ENCODE data around the gene ADPRH. TPM values are rescaled to one million over a fixed set of nuclear protein-coding genes. Genes with fewer than 3 reads are reported as not detected.
A peak's percentile ranks its signal among the peaks of the same experiment; 100 is the strongest.

The ADPRH gene
- polyA plus RNA-seq, 3 donors: 10.6 to 37.8 (median 31.5) TPM

- Histone ChIP-seq H3K4me1 (ENCODE audit: control insufficient read depth in 1 of 2, insufficient read depth in 2 of 2, low read length in 2 of 2) (peaks cover 68 to 71% of the 10 kb centered on the region in 2 donors), H3K27me3 (ENCODE audit: control insufficient read depth in 2 of 2, insufficient read depth in 2 of 2, low read length in 2 of 2) (no peaks in the 10 kb centered on the region), H3K36me3 (replicated peaks in 1 of 2; ENCODE audit: control insufficient read depth in 1 of 2, insufficient read depth in 2 of 2, low read length in 2 of 2) (no peaks in the 10 kb centered on the region), H3K9me3 (replicated peaks in 1 of 2; ENCODE audit: control insufficient read depth in 1 of 2, insufficient read depth in 1 of 2, low read length in 2 of 2) (no peaks in the 10 kb centered on the region), H3K9ac (ENCODE audit: insufficient read depth, low read length, poor library complexity, severe bottlenecking) (no peak overlapping the region), H4K20me1 (ENCODE audit: insufficient read depth, low read length) (no peaks in the 10 kb centered on the region), H3K79me2 (ENCODE audit: insufficient read depth, low read length) (no peaks in the 10 kb centered on the region), H3K27ac (ENCODE audit: low read depth in 1 of 2, low read length in 2 of 2) (peak overlapping the region in 1 of 2 donors; percentile 93), H2AFZ (ENCODE audit: insufficient read depth, low read depth, low read length, poor library complexity, severe bottlenecking) (no peak overlapping the region), H3K4me3 (replicated peaks in 1 of 3; ENCODE audit: low read depth in 2 of 3, low read length in 3 of 3) (no peak overlapping the region), H3K4me2 (replicated peaks; ENCODE audit: extremely low read depth, low read length, poor library complexity, severe bottlenecking) (no peak overlapping the region)
- no peak for TF ChIP-seq CTCF (IDR thresholded peaks at IDR 0.05)
- Mint-ChIP-seq H3K4me1 (peaks cover 69% of the 10 kb centered on the region), H3K27ac (peak overlapping the region in 5 of 7 donors; percentile 88 to 99 (median 95)), H3K4me3 (no peak overlapping the region), H3K9me3 (peaks cover 0 to 5% (median 0%) of the 10 kb centered on the region in 7 donors), H3K27me3 (ENCODE audit: low read depth in 3 of 3) (peaks cover 0 to 6% (median 2%) of the 10 kb centered on the region in 3 donors), H3K36me3 (peaks cover 0 to 6% of the 10 kb centered on the region in 2 donors)
- intact Hi-C loops (cut with micrococcal nuclease): no loop called here
- 100% methylated on average over 1 of the region's 4 CpGs for WGBS (ENCODE audit: insufficient coverage)
- DNase-seq: peak in 2 of 3 donors; percentile 31 to 41
Measured at GRCh38 chr3:119632216-119632615, 52.9 kb downstream of the ADPRH start.

GRCh38 chr3:119632829-119633228 is 53.5 kb downstream of the ADPRH start:
- no peaks in the 10 kb centered on the region for H3K36me3 ChIP-seq (replicated peaks in 1 of 2; ENCODE audit: control insufficient read depth in 1 of 2, insufficient read depth in 2 of 2, low read length in 2 of 2)
- H3K79me2 ChIP-seq (ENCODE audit: insufficient read depth, low read length): no peaks in the 10 kb centered on the region
- no peak overlapping the region for H3K4me2 ChIP-seq (replicated peaks; ENCODE audit: extremely low read depth, low read length, poor library complexity, severe bottlenecking)
- H2AFZ ChIP-seq (ENCODE audit: insufficient read depth, low read depth, low read length, poor library complexity, severe bottlenecking): no peak overlapping the region
- no peaks in the 10 kb centered on the region for H3K9me3 ChIP-seq (replicated peaks in 1 of 2; ENCODE audit: control insufficient read depth in 1 of 2, insufficient read depth in 1 of 2, low read length in 2 of 2)
- intact Hi-C loops (cut with micrococcal nuclease): no loop called here
- peaks cover 0 to 4% (median 0%) of the 10 kb centered on the region in 7 donors for H3K9me3 Mint-ChIP-seq
- no peaks in the 10 kb centered on the region for H3K27me3 ChIP-seq (ENCODE audit: control insufficient read depth in 2 of 2, insufficient read depth in 2 of 2, low read length in 2 of 2)
- peaks cover 68 to 71% of the 10 kb centered on the region in 2 donors for H3K4me1 ChIP-seq (ENCODE audit: control insufficient read depth in 1 of 2, insufficient read depth in 2 of 2, low read length in 2 of 2)
- H3K36me3 Mint-ChIP-seq: peaks cover 3 to 4% of the 10 kb centered on the region in 2 donors
- no peak overlapping the region for H3K4me3 Mint-ChIP-seq
- no peak for TF ChIP-seq CTCF (IDR thresholded peaks at IDR 0.05)
- H3K27me3 Mint-ChIP-seq (ENCODE audit: low read depth in 3 of 3): peaks cover 0 to 10% (median 2%) of the 10 kb centered on the region in 3 donors
- WGBS (ENCODE audit: insufficient coverage): 77% methylated on average over 4 of the region's 4 CpGs
- H3K27ac Mint-ChIP-seq: peak overlapping the region in 1 of 7 donors; percentile 98
- H3K9ac ChIP-seq (ENCODE audit: insufficient read depth, low read length, poor library complexity, severe bottlenecking): no peak overlapping the region
- DNase-seq: no peak
- no peaks in the 10 kb centered on the region for H4K20me1 ChIP-seq (ENCODE audit: insufficient read depth, low read length)
- H3K4me3 ChIP-seq (replicated peaks in 1 of 3; ENCODE audit: low read depth in 2 of 3, low read length in 3 of 3): no peak overlapping the region
- peak overlapping the region in 1 of 2 donors; percentile 93 for H3K27ac ChIP-seq (ENCODE audit: low read depth in 1 of 2, low read length in 2 of 2)
- H3K4me1 Mint-ChIP-seq: peaks cover 69% of the 10 kb centered on the region

All from CD14-positive monocyte (primary cell).